Epithelial cell of prostate (primary cell): ENCODE results near the gene C1R.
"Not testable (repeated sequence)": the region's sequence is repeated elsewhere in the genome, so short reads cannot be mapped to it uniquely, and the experiment has no call there.

ENCODE experiments used
- DNase-seq: peaks from one replicate; pipeline ENCODE4 v3.0.0-alpha.2; 2011; ENCODE audit warnings: low read depth, low spot score
- H3K27ac ChIP-seq: fragments of 450-650 bp; 2 replicates; pipeline ENCODE4 v1.5.1; 2017; ENCODE audit warnings: mild to moderate bottlenecking

Gene C1R

DNA sequence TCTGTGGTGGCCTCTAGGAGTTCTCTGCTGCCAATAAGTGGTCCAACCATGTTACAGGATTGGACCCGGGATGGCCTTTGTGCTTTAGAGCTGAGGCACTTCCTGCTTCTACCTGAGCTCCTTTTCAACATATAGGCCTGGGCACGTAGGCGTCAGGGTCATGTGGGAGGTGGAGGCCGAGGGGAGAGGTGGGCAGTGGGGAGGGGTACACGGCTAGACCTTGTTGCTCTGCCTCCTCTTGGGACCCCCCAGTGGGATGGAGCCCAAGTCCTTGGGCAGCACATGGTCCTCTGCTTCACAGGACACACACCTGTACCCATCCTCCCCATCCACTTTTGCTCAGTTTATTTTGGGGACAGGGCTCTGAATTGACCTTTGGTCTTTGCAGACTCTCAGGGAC, 29.1 kb upstream of the C1R start:
- H3K27ac ChIP-seq = no peak overlapping the region
- no peak for DNase-seq

DNA sequence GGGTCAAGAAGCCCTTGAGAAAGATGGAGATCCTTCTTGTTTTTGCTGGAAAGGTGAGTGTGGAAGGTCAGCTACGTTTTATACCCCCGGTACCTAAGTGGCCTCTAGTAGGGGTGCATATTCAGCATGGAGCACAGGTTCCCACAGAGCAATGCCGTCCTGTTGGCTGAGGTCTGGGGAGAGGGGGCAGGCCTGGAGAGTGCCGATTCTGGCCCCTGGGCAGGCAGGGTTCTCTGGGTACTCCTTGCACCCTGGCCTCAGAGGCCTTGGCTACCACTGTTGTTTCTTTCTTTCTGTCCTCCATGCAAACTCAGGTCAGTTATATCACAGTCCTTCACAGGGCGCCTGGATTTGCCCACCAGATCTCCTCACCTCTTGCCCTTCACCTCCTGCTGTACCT, 27.9 kb upstream of the C1R start:
- no peak overlapping the region for H3K27ac ChIP-seq
- DNase-seq = no peak

DNA sequence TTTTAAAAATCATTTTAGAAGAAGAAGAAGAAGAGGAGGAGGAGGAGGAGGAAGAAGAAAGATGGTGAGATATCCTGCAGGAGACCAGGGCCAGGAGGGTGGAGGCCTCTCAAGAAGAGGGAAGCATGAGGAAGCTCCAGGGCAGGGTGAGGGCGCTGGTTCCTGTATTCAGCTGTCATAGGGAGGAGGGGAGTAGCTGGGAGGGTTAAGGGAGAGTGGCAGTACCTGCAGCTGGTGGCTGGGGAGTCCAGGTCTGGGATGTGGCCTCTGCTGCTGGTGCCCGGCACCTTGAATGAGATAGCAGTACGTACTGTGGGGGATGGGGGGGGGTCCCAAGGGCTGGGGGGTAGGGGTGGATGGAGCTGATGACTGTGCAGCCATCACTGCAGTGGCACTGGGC, 26.6 kb upstream of the C1R start:
- H3K27ac ChIP-seq = no peak overlapping the region
- no peak for DNase-seq

DNA sequence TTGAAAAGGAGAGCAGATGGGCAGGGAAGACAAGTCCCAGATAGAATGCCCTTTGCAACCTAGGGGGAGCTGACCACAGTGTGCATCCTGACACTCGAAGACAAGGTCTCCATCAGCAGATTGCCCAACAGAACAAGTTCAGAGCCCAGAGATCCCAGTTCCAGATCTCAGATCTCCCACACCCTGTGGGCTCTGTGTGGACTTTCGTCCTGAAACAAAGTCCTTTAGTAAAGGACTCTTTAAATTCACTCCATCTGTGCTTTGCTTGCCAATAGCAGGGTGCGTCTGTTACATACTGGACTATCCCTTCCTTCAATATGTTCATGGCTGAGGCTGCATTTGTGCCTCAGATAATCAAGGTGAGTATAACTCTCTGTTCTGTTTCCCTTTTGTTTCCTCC, 25.4 kb upstream of the C1R start:
- DNase-seq = no peak
- H3K27ac ChIP-seq = no peak overlapping the region

DNA sequence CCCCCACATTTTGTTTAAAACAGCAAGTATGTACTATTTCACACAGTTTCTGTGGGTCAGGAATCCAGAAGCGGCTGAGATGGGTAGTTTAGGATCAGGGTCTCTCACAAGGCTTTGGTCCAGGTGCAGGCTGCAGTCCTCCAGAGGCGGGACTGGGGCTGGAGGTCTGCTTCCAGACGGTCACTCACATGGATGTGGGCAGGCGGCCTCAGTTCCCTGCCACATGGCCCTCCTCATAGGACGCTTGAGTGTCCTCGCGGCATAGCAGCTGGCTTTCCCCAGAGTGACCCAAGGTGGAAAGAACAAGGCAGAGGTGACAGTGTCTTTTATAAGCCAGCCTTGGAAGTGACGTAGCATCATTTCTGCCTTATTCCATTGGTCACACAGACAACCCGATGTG, 24.7 kb upstream of the C1R start:
- no peak for DNase-seq
- H3K27ac ChIP-seq = no peak overlapping the region

DNA sequence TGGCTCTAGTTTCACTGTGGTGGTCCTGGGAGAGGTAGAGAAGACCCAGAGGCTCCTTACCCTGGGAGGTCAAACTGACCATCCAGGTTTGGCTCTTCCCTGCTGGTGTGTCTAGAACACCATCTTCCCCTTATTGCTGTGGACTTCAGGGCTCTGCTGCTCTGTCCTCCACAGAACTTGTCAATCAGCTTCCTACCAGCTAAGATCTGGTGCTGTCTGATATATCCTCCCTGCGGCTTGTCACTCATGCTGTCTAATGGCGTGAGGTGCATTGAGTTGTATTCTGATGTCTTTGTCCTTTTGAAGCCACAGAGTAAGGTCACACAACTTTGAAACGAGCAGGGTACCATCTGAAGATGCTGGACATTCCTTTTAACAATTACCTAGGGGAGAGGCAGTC, 24.0 kb upstream of the C1R start:
- no peak overlapping the region for H3K27ac ChIP-seq
- no peak for DNase-seq

DNA sequence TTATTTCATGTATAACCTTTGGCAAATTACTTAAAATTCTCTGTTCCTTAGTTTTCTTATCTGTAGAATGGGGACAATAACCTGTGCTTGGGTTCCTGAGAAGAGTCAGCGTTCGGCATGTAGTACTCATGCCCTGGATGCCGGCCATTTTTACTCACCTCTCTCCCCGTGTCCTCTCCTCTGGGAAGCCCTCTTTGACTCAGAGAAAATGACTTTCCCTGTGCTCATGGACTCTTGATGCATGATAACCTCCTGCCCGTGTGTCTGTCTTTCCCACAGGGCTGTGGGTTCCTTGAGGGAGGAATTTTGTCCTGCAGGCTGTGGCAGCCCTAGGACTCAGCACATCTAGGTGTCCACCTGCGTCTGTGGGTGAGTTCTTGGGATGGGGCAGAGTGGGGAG, 22.6 kb upstream of the C1R start:
- DNase-seq = no peak
- no peak overlapping the region for H3K27ac ChIP-seq

DNA sequence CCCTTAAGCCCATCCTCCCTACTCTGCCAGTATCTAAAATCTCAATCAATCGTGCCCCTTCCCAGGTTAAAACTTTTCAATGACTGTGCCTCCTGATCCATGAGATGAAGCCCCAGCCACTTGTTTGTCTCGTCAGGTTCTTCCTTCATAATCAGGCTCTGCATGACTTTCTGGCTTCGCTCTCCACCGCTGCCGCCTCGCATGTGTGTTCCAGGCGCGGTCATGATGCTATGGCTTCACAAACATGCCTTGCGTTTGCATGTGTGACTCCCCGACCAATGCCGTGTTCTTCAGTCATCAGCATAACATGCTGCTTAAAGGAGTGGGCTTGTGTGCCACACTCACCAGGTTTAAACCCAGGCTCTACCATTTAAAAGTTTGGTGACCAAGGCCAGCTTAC, 21.8 kb upstream of the C1R start:
- DNase-seq = no peak
- H3K27ac ChIP-seq = no peak overlapping the region

DNA sequence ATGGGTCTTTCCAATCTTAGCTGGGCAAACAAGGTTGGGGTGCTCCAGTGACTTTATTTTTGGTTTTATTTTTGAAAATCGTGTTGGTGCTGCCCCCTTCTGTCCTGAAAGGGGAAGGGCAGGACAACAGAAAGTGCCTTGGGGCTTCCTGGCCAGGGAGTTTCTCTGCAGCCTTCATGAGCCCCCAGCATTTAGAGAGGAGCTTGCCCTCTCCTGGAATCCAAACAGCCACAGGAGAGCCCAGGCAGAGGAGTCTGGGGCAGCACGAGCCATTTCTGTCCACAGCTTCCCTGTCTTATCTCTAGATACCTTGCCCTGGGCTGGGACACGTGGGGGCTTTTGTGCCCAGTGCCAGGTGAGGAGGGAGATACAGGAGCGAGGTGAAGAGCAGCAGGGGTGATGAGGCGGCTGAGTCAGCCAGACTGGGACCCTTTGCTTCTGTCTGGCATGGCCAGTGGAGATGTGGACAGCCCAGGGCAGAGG, 21.2 kb upstream of the C1R start:
- no peak for DNase-seq
- no peak overlapping the region for H3K27ac ChIP-seq

DNA sequence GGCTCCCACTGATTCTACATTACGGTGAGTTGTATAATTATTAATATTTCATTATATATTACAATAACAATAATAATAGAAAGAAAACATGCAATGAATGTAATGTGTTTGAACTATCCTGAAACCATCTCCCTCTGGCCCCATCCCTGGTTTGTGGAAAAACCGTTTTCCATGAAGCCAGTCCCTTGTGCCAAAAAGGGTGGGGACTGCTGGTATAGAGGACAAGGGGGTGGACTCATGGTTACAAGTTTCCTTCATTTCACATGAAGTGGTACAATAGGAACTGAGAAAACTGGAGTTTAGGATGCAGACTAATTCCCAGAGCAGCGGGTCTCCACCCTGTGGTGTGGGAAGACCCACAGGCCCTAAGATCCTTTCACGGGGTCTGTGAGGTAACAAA, 19.8 kb upstream of the C1R start:
- DNase-seq = no peak
- H3K27ac ChIP-seq = no peak overlapping the region

DNA sequence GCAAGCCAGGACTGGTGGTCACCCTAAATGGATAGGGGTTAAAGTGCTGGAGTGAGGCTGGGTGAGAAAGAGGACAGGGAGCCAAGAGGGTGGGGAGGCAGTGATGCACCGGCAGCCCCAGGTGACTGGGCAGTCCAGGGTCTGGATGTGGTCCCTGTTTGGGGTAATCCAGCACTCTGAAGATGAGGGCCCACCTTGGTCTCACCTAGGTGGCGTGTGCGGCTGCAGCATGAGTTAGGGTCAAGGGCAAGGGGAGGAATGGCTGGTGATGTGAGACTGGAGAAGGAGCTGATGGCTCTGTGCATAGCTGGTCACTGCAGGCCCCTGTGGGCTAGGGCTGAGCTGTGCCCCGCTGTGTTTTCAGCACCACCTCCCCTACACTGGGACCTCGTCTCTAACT, 18.4 kb upstream of the C1R start:
- no peak overlapping the region for H3K27ac ChIP-seq
- DNase-seq = no peak

DNA sequence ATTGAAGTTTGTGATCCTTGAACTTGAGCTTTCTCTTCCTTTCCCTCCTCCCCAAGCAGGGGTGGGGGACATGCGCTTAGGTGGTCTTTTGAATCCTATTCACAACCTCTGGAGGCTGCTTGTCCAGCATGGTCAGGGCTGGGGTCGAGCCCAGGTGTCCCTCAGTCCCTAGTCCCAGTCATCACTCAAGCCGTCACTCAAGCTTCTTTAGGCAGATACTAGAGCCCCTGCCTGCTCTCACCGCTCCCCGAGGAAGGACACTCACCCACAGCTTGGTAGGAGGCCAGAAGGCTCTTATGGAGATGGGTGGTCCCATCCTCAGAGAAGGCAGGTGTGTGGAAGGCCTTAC, 17.3 kb upstream of the C1R start:
- peak overlapping the region; percentile 93 for H3K27ac ChIP-seq
- DNase-seq = no peak

DNA sequence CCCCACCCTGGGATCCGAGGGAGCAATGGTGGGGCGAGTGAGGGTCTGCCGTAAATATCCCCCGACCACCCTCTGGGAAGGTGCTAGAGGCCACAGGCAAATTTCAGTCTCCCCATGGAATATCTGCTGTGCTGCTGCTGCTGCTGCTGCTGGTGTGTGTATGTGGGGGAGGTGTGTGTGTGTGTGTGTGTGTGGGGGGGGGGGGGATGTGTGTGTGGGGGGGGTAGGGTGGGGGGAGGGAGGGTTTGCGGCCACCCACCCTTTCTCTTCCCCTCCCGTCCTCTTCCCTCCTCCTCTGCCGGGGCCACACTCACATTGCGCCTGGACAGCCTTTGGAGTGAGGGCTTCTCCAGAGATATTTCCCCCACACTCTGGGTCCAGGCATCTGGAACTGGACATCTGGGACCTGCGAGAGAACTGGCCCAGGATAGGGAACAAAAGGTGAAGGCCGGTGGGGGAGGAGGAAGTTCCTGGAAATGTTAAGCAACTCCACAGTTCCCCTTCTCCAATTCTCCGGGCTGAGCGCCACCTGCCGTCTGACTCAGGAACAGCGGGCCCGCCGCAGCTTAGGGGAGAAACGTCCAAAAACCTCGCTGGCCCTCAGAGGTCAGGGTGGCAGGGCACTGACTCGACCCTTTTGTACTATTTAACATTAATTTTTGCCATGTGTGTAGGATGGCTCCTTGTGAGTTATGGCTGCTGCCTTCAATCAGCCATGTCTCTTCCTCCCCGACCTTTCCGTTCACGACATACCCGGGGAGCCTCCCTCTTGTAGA, 16.7 kb upstream of the C1R start, which contains the start of gene C1RL:
TSS of gene C1RL (minus strand) at position 419 of the 776 bp plus-strand sequence. CDS start at position 385, 34 bp downstream.
- H3K27ac ChIP-seq = peak within 1 kb of the TSS; percentile 93
- DNase-seq = no peak

DNA sequence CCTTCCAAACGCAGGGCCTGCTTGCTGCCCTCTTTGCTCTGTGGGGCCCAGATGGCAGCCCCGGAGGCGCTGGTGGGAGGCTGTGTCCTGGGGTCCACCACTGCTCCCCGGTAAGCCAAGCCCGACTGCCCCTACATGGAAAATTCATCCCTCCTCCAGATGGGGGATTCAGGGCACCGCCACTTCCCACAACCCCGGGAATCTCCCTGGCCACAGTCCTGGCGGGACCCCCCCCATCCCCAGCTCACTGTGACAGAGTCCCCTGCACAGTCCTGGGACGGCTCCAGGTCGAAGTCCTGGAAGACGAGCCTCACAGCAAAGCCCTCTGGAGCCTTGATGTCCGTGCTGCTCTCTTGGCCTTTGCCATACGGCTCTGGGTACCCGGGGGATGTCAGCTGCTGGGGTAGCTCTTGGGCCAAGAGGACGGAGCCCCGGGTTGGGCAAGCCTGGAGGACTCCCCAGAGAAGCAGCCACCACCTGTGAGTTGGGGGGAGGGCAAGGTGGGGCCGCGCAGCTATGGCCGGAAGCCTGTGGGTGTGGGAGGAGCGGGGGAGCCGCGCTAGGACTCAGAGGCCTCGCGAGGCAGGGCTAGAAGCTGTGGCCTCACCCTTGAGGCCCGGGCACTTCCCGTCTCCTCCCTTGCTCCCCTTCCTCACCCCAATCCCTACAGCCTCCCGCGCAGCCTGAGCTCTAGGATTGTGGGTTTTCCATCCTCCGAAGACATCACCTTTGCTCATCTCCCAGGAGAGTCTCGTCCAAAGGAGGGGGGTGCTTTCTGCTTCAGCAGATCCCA, 16.0 kb upstream of the C1R start:
- peak overlapping the region; percentile 93 for H3K27ac ChIP-seq
- DNase-seq = peak; percentile 39

DNA sequence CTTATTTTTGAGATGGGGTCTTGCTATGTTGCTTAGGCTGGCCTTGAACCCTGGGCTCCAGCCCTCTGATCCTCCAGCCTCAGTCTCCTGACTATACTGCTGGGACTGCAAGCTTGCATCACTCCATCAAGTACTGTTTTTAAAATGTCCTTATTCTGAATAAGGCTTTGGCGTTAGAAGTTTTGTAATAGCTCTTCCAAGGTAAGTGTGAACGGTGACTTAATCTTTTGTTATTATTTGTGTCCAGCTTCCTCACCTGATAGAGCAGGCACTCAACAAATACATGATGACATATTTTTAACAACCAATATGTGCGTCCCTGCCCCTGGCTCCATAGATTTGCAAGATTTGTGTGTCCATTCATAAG, 15.4 kb upstream of the C1R start:
- no peak for DNase-seq
- H3K27ac ChIP-seq = peak overlapping the region; percentile 93

DNA sequence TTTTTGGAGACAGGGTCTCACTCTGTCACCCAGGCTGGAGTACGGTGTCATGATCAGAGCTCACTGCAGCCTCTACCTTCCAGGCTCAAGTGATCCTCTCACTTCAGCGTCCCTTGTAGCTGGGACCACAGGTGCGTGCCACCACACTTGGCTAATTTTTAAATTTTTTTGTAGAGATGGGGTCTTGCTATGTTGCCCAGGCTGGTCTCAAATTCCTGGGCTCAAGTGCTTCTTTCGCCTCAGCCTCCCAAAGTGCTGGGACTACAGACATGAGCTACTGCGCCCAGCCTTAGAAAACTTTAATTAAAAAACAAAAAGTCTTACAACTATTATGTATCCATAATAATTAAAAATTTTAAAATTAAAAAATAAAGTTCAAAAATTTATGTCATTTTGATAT, 14.9 kb upstream of the C1R start:
- peak overlapping the region; percentile 93 for H3K27ac ChIP-seq
- not testable (repeated sequence) for DNase-seq

DNA sequence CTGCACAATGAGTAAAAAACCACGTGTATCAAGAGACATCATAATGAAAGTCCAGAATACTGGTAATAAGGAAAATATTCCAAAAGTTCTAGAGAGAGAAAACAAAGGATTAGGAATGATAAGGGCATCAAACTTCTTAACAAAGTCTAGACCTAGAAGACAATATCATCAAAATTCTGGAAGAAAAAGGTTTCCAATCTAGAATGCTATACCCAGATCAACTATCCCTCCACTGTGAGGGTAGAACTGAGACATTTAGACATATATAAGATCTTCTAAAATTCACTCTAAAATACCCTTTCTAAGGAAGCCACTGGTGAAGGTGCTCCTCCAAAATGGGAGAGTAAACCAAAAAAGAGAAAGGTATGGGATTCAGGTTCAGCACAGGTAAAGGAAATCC, 13.8 kb upstream of the C1R start:
- DNase-seq = no peak
- no peak overlapping the region for H3K27ac ChIP-seq

DNA sequence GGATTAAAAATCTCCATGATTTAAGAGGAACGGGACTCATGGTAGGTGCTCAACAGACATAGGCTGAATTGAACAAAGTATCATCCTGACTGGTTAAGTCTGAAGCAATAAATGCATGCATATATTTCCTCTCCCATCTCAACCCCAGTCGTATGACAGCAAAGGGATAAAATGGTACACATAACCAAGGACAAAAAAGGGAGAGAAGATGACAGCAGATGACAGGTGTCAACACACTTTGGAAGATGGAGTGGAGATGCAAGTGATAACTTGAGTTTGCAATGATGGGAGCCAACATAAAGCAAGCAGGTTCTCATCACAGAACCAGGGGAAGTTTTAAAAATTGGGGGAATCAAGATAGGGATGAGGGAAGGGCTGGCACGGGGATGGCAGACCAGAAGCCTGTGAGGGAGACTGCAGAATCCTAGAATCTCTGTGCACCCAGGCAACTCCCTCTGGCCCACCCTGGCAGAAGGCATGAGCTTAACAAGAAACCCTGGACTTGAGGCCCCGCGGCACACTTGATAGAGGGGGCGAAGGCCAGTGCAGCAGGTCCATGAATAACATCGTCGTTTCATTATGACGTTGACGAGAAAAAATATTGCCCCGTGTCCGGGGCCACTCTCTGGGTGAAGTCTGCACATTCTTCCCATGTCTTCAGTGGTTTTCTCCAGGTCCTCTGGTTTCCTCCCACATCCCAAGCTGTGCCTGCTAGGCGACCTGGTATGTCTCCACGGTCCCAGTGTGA, 11.8 kb upstream of the C1R start:
- DNase-seq = no peak
- no peak overlapping the region for H3K27ac ChIP-seq

DNA sequence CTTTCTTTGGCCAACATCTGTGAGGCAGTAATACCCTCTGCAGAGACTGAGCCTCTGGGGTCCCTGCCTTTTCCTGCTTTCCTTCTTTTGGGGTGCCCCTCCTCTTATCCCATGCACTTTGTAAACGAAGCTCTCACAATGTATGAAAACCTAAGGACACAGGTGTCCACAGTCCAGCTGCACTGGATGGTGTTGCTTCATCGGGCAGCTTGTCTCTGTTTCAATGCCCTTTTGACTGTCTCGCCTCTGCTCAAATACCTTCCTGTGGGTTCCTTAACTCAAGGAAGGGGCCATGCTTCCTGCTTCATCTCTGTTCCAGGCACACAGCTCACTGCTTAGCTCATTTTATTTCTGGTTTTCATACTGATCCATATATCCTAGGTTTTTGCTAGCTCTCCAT, 10.3 kb upstream of the C1R start:
- no peak for DNase-seq
- H3K27ac ChIP-seq = no peak overlapping the region

DNA sequence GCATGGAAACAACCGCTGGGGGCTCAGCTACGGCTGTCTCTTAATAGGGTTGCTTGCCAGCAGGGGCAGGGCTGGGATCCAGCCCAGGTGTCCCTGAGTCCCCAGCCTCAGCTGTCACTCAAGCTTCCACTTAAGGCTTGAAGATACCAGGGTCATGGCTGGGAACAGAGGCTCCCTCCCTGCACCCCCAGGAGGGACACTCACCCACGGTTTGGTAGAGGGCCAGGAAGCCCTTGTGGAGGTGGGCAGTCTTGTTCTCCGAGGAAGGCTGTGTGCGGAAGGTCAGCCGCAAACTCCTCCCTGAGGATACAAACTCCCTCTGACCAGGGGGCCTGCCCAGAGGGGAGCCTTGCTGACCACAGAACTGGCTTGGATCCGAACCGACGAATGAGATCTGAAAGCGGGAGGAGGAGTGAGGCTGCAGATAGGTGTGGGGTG, 9.5 kb upstream of the C1R start:
- no peak for DNase-seq
- H3K27ac ChIP-seq = no peak overlapping the region
